ENCODE data around the gene PTCD3. TPM values are rescaled to one million over a fixed set of nuclear protein-coding genes. Genes with fewer than 3 reads are reported as not detected.

The PTCD3 gene
- total RNA-seq, 2 donors from 2014 or later, result 184 to 191 TPM

DNA sequence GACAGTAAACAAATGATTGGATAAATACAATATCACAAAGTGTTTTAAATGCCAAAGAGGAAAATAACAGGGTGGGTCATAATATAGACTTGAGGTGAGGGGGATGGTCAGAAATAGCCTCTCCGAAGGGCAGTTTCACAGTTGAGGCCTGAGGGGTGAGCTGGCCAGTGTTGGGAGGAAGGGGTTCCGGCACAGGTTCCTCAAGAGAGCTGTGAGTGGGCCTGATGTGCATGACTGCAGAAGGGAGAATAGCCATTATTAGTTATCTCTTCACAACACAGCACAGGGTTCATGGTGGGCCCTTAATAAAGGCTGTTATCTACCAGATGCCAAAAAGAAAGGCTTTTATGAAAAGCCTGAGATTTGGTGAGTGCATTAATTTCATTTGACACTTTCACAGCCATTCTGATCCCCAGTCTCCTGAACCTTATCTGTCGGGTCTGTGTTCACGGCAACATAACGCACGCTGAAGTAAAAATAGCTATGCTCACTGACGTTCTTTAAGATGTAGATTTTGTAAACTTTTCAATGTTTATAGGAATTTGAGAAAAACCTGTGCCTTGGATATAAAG, 39.9 kb upstream of the PTCD3 start:
- TF ChIP-seq CTCF (conservative IDR thresholded peaks at IDR 0.05), result no peak
- H3K4me1 Mint-ChIP-seq, result no peaks in the 10 kb centered on the region
- H3K9me3 Mint-ChIP-seq, result peaks cover 12% of the 10 kb centered on the region
- Histone ChIP-seq H3K27ac (ENCODE audit: low read depth, low read length) (no peak overlapping the region), H3K4me3 (ENCODE audit: low read length) (no peak overlapping the region), H3K27me3 (ENCODE audit: control insufficient read depth, insufficient read depth, low read length, poor library complexity, severe bottlenecking) (no peaks in the 10 kb centered on the region), H3K9me3 (ENCODE audit: control insufficient read depth, low read length) (peaks cover 21% of the 10 kb centered on the region), H3K4me1 (ENCODE audit: control insufficient read depth, insufficient read depth, low read length) (no peaks in the 10 kb centered on the region), H3K36me3 (ENCODE audit: control insufficient read depth, insufficient read depth, low read length) (peaks cover 95% of the 10 kb centered on the region), H3K9ac (ENCODE audit: extremely low read depth, low read length, poor library complexity, severe bottlenecking) (no peak overlapping the region)
- H3K27me3 Mint-ChIP-seq (ENCODE audit: insufficient read depth), result no peaks in the 10 kb centered on the region
- H3K4me3 Mint-ChIP-seq, result no peak overlapping the region
- no peak for DNase-seq
- H3K27ac Mint-ChIP-seq, result no peak overlapping the region
- H3K36me3 Mint-ChIP-seq (ENCODE audit: low read depth), result peaks cover 79% of the 10 kb centered on the region
- 93 to 95% methylated on average over 5 to 7 of the region's 7 CpGs for WGBS, 2 experiments (ENCODE audit: insufficient coverage in 1 of 2, insufficient read length in 1 of 2)

DNA sequence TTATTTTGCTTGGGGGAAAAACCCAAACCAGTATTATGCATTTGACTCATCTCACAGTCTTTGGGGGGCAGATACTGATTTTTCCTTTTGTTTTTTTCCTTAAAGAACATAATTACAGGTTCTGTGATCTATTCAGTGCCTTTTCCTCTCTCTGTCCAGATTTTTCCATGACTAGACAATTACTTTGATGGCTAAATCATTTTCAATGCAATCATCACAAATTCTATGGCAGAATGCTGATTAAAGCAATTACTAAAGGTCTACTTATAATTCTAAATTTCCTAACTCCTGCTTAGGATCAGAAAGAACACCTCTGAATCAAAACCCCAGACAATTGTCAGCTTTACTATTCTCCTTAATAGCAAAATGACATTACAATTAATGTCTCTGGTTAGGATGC, 39.1 kb upstream of the PTCD3 start:
- no peak for TF ChIP-seq CTCF (conservative IDR thresholded peaks at IDR 0.05)
- Mint-ChIP-seq H3K27ac (no peak overlapping the region), H3K4me3 (no peak overlapping the region), H3K9me3 (peaks cover 14% of the 10 kb centered on the region), H3K36me3 (ENCODE audit: low read depth) (peaks cover 80% of the 10 kb centered on the region), H3K27me3 (ENCODE audit: insufficient read depth) (no peaks in the 10 kb centered on the region), H3K4me1 (no peaks in the 10 kb centered on the region)
- H3K36me3 ChIP-seq (ENCODE audit: control insufficient read depth, insufficient read depth, low read length), result peaks cover 95% of the 10 kb centered on the region
- H3K9me3 ChIP-seq (ENCODE audit: control insufficient read depth, low read length), result peaks cover 21% of the 10 kb centered on the region
- H3K27me3 ChIP-seq (ENCODE audit: control insufficient read depth, insufficient read depth, low read length, poor library complexity, severe bottlenecking), result no peaks in the 10 kb centered on the region
- H3K9ac ChIP-seq (ENCODE audit: extremely low read depth, low read length, poor library complexity, severe bottlenecking), result no peak overlapping the region
- H3K4me1 ChIP-seq (ENCODE audit: control insufficient read depth, insufficient read depth, low read length), result no peaks in the 10 kb centered on the region
- no peak for DNase-seq
- no peak overlapping the region for H3K4me3 ChIP-seq (ENCODE audit: low read length)
- H3K27ac ChIP-seq (ENCODE audit: low read depth, low read length), result no peak overlapping the region

- Mint-ChIP-seq H3K27ac (no peak overlapping the region), H3K4me3 (no peak overlapping the region), H3K36me3 (ENCODE audit: low read depth) (peaks cover 79% of the 10 kb centered on the region), H3K4me1 (no peaks in the 10 kb centered on the region), H3K9me3 (peaks cover 12% of the 10 kb centered on the region), H3K27me3 (ENCODE audit: insufficient read depth) (no peaks in the 10 kb centered on the region)
- H3K36me3 ChIP-seq (ENCODE audit: control insufficient read depth, insufficient read depth, low read length), result peaks cover 95% of the 10 kb centered on the region
- no peak overlapping the region for H3K4me3 ChIP-seq (ENCODE audit: low read length)
- no peak overlapping the region for H3K27ac ChIP-seq (ENCODE audit: low read depth, low read length)
- H3K27me3 ChIP-seq (ENCODE audit: control insufficient read depth, insufficient read depth, low read length, poor library complexity, severe bottlenecking), result no peaks in the 10 kb centered on the region
- WGBS, 2 experiments (ENCODE audit: insufficient coverage in 1 of 2, insufficient read length in 1 of 2), result 80 to 100% methylated on average over 2 to 6 of the region's 7 CpGs
- no peak for TF ChIP-seq CTCF (conservative IDR thresholded peaks at IDR 0.05)
- no peak for DNase-seq
- H3K4me1 ChIP-seq (ENCODE audit: control insufficient read depth, insufficient read depth, low read length), result no peaks in the 10 kb centered on the region
- H3K9me3 ChIP-seq (ENCODE audit: control insufficient read depth, low read length), result peaks cover 14% of the 10 kb centered on the region
- H3K9ac ChIP-seq (ENCODE audit: extremely low read depth, low read length, poor library complexity, severe bottlenecking), result no peak overlapping the region
Observed at GRCh38 chr2:86068136-86068588, 37.9 kb upstream of the PTCD3 start.
